Spleen (tissue), 11 donors: ENCODE data around the gene CHRND. TPM values are rescaled to one million over a fixed set of nuclear protein-coding genes. Genes with fewer than 3 reads are reported as not detected.

ENCODE experiments used
- DNase-seq: peaks from one replicate; pipeline ENCODE4 v3.0.0-alpha.2; 2020
- H3K27ac ChIP-seq, 8 donors: fragments of 200-600 bp; sonication (generic) in 7 of 8; 1 replicate in 4 of 8; 2 replicates in 4 of 8; pipeline versions ENCODE4 v1.5.0 to v1.8.0; 2016 to 2021; ENCODE audit warnings: inconsistent platforms in 4 of 8, mild to moderate bottlenecking in 4 of 8, moderate library complexity in 1 of 8
- H3K27me3 ChIP-seq, 7 donors: fragments of 200-600 bp; sonication (generic) in 6 of 7; replicated peaks in 1 of 7; 1 replicate in 4 of 7; 2 replicates in 3 of 7; pipeline versions ENCODE4 v1.5.0 to v1.8.0; 2016 to 2021; ENCODE audit warnings: inconsistent platforms in 3 of 7, mild to moderate bottlenecking in 1 of 7
- H3K36me3 ChIP-seq, 6 donors: fragments of 200-600 bp; sonication (generic) in 5 of 6; 1 replicate in 4 of 6; 2 replicates in 2 of 6; pipeline versions ENCODE4 v1.5.0 to v1.8.0; 2016 to 2021; ENCODE audit warnings: inconsistent platforms in 2 of 6
- H3K4me1 ChIP-seq, 6 donors: fragments of 200-600 bp; sonication (generic) in 5 of 6; 1 replicate in 3 of 6; 2 replicates in 3 of 6; pipeline versions ENCODE4 v1.5.0 to v1.8.0; 2016 to 2021; ENCODE audit warnings: inconsistent platforms in 3 of 6
- H3K4me3 ChIP-seq, 8 donors: fragments of 200-600 bp; sonication (generic) in 7 of 8; 1 replicate in 4 of 8; 2 replicates in 4 of 8; pipeline versions ENCODE4 v1.5.0 to v1.8.0; 2016 to 2021; ENCODE audit warnings: inconsistent platforms in 4 of 8, mild to moderate bottlenecking in 4 of 8, moderate library complexity in 2 of 8
- H3K9me3 ChIP-seq, 8 donors: fragments of 200-600 bp; sonication (generic) in 7 of 8; 1 replicate in 4 of 8; 2 replicates in 4 of 8; pipeline versions ENCODE4 v1.5.0 to v1.8.0; 2016 to 2021; ENCODE audit warnings: inconsistent platforms in 4 of 8
- CTCF ChIP-seq, 11 experiments: fragments of 200-600 bp in 7 of 11; fragments of 450-650 bp in 4 of 11; sonication (generic) in 4 of 11; IDR thresholded peaks in 8 of 11; conservative IDR thresholded peaks in 3 of 11; 1 replicate in 7 of 11; 2 replicates in 4 of 11; pipeline versions ENCODE4 v1.4.0 to v1.8.0; 2016 to 2021; ENCODE audit warnings: antibody characterized with exemption in 11 of 11, inconsistent platforms in 4 of 11, mild to moderate bottlenecking in 1 of 11
- POLR2A ChIP-seq, 3 donors: fragments of 450-650 bp; IDR thresholded peaks; one replicate each; pipeline ENCODE4 v1.5.1; 2017; ENCODE audit warnings: antibody characterized with exemption in 3 of 3, mild to moderate bottlenecking in 1 of 3
- POLR2AphosphoS5 ChIP-seq, 3 donors: sonication (generic); formaldehyde crosslinking; IDR thresholded peaks; one replicate each; pipeline ENCODE4 v1.5.1; 2017; ENCODE audit warnings: antibody characterized with exemption in 3 of 3
- WGBS, 5 donors: extraction: QIAGEN DNeasy Blood & Tissue Kit in 3 of 5; methylation state at CpG; one replicate each; pipeline versions ENCODE4 v1.1.5 to v1.1.7; 2013 to 2018; 5-methylcytosine and 5-hydroxymethylcytosine counted together
- intact Hi-C: fragments of 100-400 bp; cut with DNase I; formaldehyde crosslinking; loops from one replicate; pipeline ENCODE4 v1.15.0; 2023; ENCODE audit warnings: low total_unique reads
- polyA plus RNA-seq, 3 donors: library from polyadenylated mRNA; stranded (reverse); fragments of 200-250 nt; gene quantifications; one replicate each; pipeline ENCODE4 v1.2.1, GENCODE V29; 2013
- total RNA-seq, 7 donors: library from RNA; depleted of rRNA in 3 of 7; stranded (reverse); fragments of >200 nt in 3 of 7; fragmentation: NEBNext Ultra II Directional in 4 of 7; extraction: Animal tissue kit (Norgen Biotek cat#: 25700) in 4 of 7; gene quantifications; one replicate each; pipeline versions ENCODE4 v1.1.0 to v1.2.1, GENCODE V29; 2016 to 2021
- donor health status: healthy with polysubstance abuse.
- donor health status: DM: no; HTN: no; CAD: no; lungs with moderate emphysema.
- donor health status: DM: no; HTN: no; CAD: no.
- donor health status: Bipolar disorder and iron deficiency.
- donor health status: healthy.
- donor health status: DM: no; HTN: no; CAD: no.
- donor health status: DM: yes; HTN: yes; CAD: no.

CHRND gene
- total and polyA plus RNA-seq, 10 donors, result 0.32 TPM; not detected in 9

DNA sequence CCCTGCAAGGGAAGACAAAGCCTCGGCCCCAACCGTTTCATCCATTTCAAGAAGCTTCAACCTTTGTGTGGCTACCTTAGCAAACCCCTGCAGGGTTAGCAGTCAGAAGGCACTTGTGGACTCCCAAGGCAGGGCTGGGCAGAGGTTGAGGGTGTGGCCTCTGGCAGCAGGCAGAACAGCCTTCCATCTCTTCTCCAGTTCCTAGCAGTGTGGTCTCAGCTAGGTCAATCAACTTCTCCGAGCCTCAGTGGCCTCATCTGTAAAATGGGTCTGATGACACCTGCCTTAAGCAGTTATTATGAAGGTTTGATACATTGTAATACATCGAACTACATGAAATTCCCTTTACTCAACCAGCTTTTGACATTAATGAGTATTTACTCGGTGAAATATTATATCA is 12.6 kb upstream of the CHRND start:
- DNase-seq, result no peak
- TF ChIP-seq POLR2A (IDR thresholded peaks at IDR 0.05) (no peak), CTCF (IDR thresholded peaks at IDR 0.05 in 8 of 11, conservative IDR thresholded peaks at IDR 0.05 in 3 of 11) (no peak), POLR2AphosphoS5 (IDR thresholded peaks at IDR 0.05) (no peak)
- Histone ChIP-seq H3K4me1 (no peaks in the 10 kb centered on the region), H3K27ac (no peak overlapping the region), H3K36me3 (no peaks in the 10 kb centered on the region), H3K27me3 (peaks cover 0 to 33% (median 0%) of the 10 kb centered on the region in 7 donors), H3K4me3 (no peak overlapping the region), H3K9me3 (no peaks in the 10 kb centered on the region)
- intact Hi-C loops, result no loop called here
- 75 to 84% (median 80%) methylated on average over 5 of the region's 5 CpGs for WGBS, 5 donors

GRCh38 chr2:232515639-232516038 is 10.3 kb upstream of the CHRND start:
- TF ChIP-seq POLR2AphosphoS5 (IDR thresholded peaks at IDR 0.05), result no peak
- no peak for TF ChIP-seq POLR2A (IDR thresholded peaks at IDR 0.05)
- no peak for TF ChIP-seq CTCF (IDR thresholded peaks at IDR 0.05 in 8 of 11, conservative IDR thresholded peaks at IDR 0.05 in 3 of 11)
- H3K27me3 ChIP-seq, result peaks cover 0 to 56% (median 2%) of the 10 kb centered on the region in 7 donors
- no peaks in the 10 kb centered on the region for H3K4me1 ChIP-seq
- no peak for DNase-seq
- 84 to 94% (median 90%) methylated on average over 7 of the region's 7 CpGs for WGBS, 5 donors
- intact Hi-C loops, result no loop called here
- H3K9me3 ChIP-seq, result no peaks in the 10 kb centered on the region
- no peak overlapping the region for H3K27ac ChIP-seq
- no peak overlapping the region for H3K4me3 ChIP-seq
- no peaks in the 10 kb centered on the region for H3K36me3 ChIP-seq

DNA sequence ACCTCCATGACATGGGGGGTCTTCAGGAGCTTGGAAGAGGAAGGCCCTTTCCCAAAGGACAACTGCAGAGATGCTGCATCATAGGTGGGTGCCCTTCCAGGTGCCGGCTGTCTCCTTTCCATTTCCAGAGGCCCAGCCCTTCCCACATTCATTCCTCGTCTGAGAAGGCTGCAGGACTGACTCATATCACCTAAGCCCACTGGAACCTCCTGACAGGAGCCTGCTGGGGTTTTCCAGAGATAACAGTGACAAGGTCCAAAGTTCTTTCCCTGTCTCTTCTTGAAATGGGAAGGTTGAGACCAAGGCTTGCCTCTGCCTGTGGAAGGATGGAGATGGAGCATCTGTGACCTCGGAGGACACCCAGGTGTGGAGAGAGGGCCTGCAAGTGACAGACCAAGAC is 9.4 kb upstream of the CHRND start:
- H3K4me1 ChIP-seq, result peaks cover 0 to 1% (median under 1%) of the 10 kb centered on the region in 6 donors
- H3K27me3 ChIP-seq, result peaks cover 0 to 58% (median 11%) of the 10 kb centered on the region in 7 donors
- no peak for TF ChIP-seq POLR2AphosphoS5 (IDR thresholded peaks at IDR 0.05)
- intact Hi-C loops, result no loop called here
- H3K27ac ChIP-seq, result no peak overlapping the region
- DNase-seq, result no peak
- 73 to 94% (median 81%) methylated on average over 3 of the region's 3 CpGs for WGBS, 5 donors
- H3K4me3 ChIP-seq, result no peak overlapping the region
- no peaks in the 10 kb centered on the region for H3K36me3 ChIP-seq
- no peaks in the 10 kb centered on the region for H3K9me3 ChIP-seq

DNA sequence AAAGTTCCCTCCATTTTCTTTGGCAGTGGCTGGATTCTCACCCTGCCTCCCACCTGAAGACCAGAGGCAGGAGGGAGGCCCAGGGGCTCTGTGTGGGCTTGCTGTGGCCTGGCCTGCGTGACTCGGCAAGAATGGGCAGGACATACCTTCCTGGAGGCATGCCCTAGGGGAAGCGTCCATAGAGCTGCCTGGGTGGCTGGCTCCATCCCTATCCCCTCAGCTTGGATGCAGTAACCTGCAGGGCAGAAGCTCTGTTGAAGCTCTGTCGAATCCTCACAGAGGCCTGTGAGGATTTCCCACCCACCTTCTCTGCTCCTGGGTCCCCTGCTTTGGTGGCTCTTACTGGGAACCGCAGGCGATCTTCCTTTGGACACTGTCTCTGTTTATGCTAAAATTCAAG is 7.1 kb upstream of the CHRND start:
- 70 to 76% (median 73%) methylated on average over 4 to 6 of the region's 6 CpGs for WGBS, 5 donors
- intact Hi-C loops, result no loop called here
- no peak for TF ChIP-seq CTCF (IDR thresholded peaks at IDR 0.05 in 8 of 11, conservative IDR thresholded peaks at IDR 0.05 in 3 of 11)
- no peak for TF ChIP-seq POLR2A (IDR thresholded peaks at IDR 0.05)
- no peak for TF ChIP-seq POLR2AphosphoS5 (IDR thresholded peaks at IDR 0.05)

More for the DNA sequence above, 7.1 kb upstream of the CHRND start:
- H3K4me1 ChIP-seq, result peaks cover 8 to 24% (median 22%) of the 10 kb centered on the region in 6 donors
- peaks cover 5 to 63% (median 34%) of the 10 kb centered on the region in 7 donors for H3K27me3 ChIP-seq
- no peaks in the 10 kb centered on the region for H3K9me3 ChIP-seq
- H3K4me3 ChIP-seq, result no peak overlapping the region
- no peak for DNase-seq
- no peaks in the 10 kb centered on the region for H3K36me3 ChIP-seq
- no peak overlapping the region for H3K27ac ChIP-seq
